ENCODE measurements around the gene GPX4.

Gene GPX4

GRCh38 chr19:1151917-1152587, 48.3 kb downstream of the GPX4 start:
- no peak for DNase-seq

- DNase-seq = no peak
Measured at GRCh38 chr19:1153891-1154730, 50.3 kb downstream of the GPX4 start.

- no peak for DNase-seq
Measured at GRCh38 chr19:1154731-1155351, 51.0 kb downstream of the GPX4 start.

- DNase-seq = no peak
Measured at GRCh38 chr19:1155352-1156304, 51.8 kb downstream of the GPX4 start.
